Measurements from ENCODE around the gene LIPT2.

LIPT2 gene

DNA sequence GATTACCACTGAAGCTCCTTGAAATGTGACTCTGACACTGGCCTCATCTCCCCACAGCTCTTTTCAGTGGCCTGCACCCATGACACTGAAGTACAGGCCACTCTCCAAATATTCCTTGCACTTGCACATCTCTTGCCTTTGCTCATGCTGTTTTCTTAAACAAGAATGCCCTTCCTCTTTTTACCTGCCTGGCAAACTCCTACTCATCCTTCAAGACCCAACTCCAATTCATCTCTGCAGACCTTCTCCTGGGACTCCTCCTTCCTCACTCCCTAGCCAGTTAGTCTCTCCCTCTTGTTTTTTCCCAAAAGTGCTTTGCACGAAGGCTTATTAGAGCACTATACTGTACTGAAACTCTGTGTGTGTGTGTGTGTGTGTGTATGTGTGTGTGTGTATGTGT is 28.8 kb downstream of the LIPT2 start:
- no peak for DNase-seq

DNA sequence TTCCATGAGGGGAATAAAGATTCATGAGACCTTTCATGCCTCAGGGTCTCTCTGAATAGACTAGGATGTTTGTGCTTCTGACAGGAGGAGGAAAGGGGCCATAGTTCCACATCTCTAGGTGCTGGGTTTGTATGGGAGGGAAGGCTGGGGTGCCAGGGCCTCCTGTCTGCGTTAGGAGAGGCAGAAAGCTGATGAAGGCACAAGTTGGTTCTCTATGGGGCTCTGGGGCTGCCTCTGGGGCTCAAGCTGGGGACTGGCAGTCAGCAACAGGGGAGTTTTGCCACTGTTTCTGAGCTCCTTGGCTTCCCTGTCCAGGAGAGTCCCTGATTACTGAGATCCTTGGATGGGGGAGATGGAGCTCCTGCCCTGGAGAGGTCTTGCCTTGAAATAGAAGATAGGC is 30.3 kb downstream of the LIPT2 start:
- no peak for DNase-seq

- DNase-seq = no peak
These were observed 30.9 kb downstream of the LIPT2 start for GRCh38 chr11:74462631-74463030.

- peak; percentile 23 for DNase-seq
These were observed 31.5 kb downstream of the LIPT2 start for GRCh38 chr11:74462009-74462408.

GRCh38 chr11:74460481-74461154 is 32.9 kb downstream of the LIPT2 start:
- no peak for DNase-seq

GRCh38 chr11:74460065-74460464 is 33.5 kb downstream of the LIPT2 start:
- DNase-seq = no peak

DNA sequence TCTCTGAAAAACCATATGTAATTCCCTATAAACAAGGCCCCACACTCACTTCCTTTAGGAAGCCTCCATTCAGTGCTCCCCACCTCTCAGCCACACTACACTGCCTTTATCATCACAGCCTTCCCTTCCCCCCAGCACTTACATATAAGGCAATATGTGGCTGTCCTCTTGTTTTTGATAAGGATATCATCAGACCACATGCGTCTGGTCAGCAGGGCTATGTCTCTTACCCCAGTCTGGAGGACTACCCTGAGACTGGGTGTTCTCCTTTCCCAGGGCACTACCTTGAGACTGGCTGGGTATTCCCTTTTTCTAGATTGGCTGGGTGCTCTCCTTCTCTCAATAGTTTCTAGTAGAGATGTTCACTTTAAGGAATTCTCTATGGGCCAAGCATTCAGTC is 33.9 kb downstream of the LIPT2 start:
- no peak for DNase-seq

GRCh38 chr11:74457356-74457755 is 36.2 kb downstream of the LIPT2 start:
- DNase-seq = no peak

DNA sequence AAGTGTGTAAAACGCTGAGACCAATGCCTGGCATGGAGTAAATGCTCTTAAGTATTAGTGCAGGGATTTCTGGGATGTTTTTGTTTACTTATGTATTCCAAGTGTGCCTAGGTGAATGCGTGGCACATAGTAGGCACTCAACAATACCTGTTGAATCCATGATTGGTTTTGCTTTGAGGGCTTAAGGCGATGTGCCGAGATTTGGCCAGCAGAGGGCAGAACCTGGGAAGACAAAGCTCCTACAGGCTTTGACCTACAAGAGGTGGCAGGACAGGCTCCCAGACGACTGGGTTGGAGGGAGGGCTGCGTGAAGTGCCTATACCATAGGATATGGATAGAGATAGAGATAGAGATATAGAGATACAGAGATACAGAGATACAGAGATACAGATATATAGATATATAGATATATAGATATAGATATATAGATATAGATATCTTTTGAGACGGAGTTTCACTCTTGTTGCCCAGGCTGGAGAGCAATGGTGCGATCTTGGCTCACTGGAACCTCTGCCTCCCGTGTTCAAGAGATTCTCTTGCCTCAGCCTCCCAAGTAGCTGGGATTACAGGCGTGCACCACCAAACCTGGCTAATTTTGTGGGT is 40.0 kb downstream of the LIPT2 start:
- DNase-seq = peak; percentile 26

GRCh38 chr11:74452366-74452765 is 41.2 kb downstream of the LIPT2 start:
- no peak for DNase-seq

DNA sequence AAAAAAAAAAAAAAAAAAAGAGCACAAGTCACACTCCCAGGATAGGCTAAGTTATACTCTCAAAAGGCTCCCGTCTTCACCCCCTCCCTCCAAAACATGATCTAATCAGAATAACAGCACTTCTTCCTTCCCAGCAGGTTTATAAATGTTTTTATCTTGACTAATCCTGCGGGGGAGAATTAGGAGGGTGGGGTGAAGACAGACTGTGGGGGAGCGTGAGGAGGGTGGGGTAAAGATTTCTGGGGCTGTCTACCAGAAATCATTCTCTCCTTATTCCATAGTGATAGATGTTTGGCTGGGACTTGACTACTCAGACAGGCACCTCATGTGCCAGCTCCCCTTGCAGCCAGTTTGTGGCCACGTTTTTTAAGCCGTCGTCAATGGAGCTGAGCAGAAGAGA is 43.2 kb downstream of the LIPT2 start:
- no peak for DNase-seq

DNA sequence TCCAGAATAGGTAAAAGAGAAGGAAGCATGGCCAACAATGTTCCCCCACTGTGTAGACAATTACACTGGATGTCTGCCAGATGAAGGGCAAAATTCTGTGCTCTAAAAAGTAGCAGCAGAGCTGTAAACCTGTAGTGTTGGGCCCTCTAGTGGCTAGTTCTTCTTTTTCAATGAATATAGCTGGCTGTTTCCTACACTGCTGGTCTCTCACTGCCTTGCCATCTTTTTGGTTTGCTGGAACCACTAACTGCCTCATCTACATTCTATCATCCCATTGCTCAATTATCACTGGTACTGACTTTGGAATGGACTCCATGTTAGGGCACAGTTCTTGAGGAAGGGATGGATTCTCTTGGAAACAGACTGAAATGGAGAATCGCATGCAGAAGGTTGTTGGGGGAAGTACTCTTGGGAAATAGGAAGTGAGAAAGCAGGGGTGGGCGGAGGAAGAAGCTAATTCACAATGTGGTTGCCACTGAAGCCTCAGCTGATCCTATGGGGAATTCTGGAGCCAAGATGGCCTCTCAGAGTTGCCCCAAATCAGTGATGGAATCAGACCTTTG is 44.1 kb downstream of the LIPT2 start:
- peak; percentile 83 for DNase-seq

GRCh38 chr11:74447720-74448119 is 45.8 kb downstream of the LIPT2 start:
- DNase-seq = no peak

GRCh38 chr11:74446532-74446938 is 47.0 kb downstream of the LIPT2 start:
- no peak for DNase-seq

DNA sequence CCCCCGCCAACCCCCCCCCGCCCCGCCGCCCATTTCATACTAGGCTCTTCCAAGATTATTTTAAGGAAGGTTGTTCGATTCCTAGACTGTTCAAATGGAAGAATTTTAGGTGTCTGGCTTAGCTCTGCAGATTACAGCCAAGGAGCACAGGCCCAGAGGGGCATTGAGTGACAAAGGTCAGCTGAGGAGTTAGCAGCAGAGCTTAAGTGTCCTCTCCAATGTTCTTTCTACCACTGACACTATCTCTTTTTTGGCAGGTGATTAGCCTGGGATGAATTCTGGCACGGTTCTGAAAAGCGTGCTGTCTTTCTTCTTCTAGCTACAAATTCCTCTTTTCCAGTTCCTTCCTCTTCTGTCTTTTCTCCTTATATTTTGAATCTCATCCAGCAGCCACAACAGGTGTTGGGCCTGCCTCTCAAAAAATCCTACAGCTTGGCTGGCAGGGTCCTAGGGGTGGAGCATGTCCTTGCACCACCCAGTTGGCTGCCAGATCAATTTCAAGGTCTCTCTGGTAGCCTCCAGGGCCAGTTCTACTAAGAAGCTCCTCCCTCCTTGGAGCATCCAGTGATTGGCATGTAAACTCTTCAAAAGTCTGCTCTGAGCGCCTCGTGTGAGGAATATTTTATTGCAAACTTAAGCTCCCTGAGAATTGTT is 49.2 kb downstream of the LIPT2 start:
- DNase-seq = no peak

GRCh38 chr11:74443071-74443864 is 50.3 kb downstream of the LIPT2 start:
- no peak for DNase-seq

- DNase-seq = no peak
These were observed 50.9 kb downstream of the LIPT2 start for GRCh38 chr11:74442636-74443035.
